HuH-7 (cell line): ENCODE measurements around the gene TPST2.
A peak's percentile ranks its signal among the peaks of the same experiment; 100 is the strongest.
"Not testable (repeated sequence)": the region's sequence is repeated elsewhere in the genome, so short reads cannot be mapped to it uniquely, and the experiment has no call there.

Experiments
- DNase-seq: peaks from one replicate; pipeline ENCODE4 v3.0.0; 2011; ENCODE audit warnings: low spot score

The TPST2 gene

DNA sequence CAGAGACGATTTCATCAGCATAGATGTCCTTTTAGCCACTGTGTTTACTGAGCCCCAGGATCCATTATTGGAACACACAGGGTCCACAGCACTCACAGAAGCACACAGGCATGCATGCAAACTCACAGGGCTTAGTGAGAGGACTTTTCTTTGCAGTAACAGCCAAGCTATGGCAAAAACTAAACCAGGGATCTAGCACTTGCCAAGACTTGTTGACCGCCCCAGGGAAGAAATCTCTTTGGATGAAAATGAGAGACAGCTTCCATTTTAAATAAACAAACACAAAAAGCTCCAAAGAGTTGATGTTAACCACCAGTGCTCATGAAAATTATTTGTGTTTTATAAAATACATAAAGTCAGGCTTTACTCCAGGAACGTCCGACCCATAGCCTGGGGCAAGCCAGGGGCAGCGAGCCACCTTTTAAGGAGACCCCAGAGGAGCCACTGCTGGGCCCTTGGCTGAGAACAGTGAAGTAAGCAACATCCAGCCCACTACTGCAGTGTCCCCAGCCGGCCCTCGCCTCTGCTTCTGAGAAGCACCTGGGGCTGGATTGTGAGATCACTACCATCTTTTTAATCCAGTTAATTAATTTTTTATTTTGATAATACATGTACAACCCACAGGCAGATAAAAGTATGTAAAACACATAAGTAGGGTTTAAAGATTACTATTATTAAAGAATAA lies 55.6 kb downstream of the TPST2 start:
- DNase-seq: no peak

DNA sequence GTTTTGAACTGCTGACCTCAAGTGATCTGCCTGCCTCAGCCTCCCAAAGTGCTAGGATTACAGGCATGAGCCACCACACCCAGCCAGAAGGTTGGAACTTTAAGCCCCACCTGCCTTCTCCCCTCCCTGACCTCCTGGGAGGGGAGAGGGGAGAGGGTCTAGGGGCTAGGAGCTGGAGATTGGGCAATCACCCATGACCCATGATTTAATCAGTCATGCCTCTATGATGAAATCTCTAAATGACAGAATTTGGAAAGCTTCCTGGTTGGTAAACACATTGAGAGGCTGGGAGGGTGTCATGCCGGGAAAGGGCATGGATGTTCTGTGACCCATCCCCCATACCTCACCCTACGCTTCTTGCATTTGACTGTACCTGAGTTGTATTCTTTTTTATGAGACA lies 60.6 kb downstream of the TPST2 start:
- DNase-seq: peak; percentile 70

DNA sequence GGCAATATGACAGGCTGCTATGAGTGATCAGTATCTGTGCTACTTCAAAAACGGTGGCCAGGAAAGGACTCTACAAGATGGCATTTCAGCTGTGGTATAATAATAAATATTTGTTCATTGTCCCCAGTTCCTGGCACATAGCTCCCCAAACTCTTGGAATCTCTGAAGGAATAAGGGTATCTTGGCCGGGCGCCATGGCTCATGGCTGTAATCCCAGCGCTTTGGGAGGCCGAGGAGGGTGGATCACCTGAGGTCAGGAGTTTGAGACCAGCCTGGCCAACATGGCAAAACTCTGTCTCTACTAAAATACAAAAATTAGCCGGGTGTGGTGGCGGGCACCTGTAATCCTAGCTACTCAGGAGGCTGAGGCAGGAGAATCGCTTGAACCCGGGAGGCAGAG lies 61.4 kb downstream of the TPST2 start:
- not testable (repeated sequence) for DNase-seq

DNA sequence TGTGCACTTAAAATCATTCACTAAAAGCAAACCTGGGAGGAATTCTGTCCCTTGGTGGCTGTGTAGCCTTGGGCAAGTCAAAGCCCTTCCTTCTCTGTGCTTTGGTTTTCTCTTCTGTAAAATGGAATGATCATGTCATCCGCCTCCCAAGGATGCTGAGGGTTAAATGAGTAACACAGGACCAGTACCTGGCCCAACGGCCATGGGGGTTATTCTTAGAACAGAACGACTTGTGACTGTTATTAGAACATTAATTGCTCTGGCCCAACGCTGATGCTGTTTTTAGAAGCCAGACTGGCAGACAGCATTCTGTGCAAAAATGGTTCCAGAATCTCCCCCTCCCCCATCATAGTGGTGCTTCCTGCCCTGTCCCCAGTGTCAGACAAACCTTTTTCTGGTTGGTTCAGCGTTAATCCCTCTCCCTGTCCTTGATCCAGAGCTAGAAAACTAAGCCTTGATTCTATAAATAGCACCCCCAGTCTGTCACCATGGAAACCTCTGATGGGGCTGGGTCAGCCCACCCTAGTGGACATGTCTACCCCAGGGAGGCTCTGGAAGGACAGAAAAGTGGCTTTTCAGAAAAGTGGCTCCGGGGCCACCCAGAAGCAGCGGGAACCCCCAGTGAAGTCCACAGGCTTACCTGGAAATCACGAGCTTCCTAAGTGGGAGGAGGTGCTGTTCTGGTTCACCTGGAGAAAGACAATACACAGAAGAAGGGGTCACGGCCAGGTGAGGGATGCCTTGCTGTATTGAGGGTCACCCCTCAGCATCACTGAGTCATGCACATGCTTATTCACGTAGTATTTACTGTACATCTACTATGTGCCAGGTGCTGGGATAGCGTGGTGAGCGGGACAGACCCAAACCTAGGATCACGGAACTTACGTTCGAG lies 62.1 kb downstream of the TPST2 start:
- no peak for DNase-seq

DNA sequence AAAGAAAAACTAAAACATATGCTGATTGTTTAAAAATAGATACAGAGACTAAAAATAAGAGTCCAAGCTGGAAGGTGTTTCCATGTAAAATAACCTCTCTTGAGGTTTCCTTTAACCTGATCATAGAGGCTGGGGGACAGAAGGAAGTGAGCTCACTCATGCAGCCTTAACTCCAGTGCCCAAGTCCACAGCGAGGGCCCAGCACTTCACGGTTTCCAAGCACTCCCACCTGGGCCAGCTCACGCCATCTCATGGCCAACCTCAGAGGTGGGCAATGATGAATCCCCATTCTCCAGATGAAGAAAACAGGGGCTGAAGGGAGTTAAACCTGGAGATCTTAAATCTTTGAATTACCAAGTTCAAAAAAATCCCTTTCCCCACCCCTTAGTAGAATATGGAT lies 62.8 kb downstream of the TPST2 start:
- DNase-seq: no peak

DNA sequence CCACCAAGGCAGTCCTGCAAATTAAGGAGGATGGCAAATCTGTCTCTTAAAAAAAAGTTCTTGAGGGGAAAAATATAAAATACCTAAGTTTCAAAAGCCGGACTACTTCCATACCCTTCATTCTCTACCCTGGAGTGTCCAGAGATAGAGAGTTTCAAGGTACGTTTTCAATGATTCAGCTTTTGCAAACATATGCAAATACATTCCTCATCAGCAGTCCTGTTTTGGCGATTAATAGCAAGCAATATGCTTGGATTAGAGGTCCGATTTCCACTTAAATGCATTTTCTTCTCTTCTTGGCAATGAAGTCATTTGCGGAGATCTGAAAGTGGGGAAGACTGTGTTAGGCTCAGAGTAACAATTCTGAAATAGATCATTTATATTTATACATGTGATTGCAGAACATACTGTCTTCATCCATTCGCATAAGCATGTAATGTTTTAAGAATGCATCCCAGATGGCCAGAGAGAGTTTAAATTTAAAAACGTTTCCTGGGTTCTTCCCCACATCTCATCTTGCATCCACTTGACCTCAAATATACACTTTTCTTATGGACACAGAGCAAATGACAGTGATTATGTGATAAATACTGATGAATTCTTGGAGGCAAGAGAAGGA lies 63.9 kb downstream of the TPST2 start:
- DNase-seq: no peak

DNA sequence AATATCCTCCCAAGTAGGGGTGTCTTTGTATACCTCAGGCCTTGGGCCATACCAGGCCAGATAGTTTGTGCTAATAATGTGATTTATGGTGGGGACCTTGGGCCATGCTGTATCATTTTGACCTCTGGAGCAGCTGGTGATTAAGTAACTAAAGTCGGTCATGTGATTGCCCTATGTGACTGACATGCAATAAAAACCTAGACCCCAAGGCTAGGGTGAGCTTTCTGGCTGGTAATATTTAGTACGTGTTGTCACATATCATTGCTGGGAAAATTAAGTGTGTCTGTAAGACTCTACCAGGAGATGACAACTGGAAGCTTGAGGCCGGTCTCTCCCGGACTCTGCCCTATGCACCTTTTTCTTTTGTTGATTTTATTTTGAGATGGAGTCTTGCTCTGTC lies 65.1 kb downstream of the TPST2 start:
- peak; percentile 58 for DNase-seq

DNA sequence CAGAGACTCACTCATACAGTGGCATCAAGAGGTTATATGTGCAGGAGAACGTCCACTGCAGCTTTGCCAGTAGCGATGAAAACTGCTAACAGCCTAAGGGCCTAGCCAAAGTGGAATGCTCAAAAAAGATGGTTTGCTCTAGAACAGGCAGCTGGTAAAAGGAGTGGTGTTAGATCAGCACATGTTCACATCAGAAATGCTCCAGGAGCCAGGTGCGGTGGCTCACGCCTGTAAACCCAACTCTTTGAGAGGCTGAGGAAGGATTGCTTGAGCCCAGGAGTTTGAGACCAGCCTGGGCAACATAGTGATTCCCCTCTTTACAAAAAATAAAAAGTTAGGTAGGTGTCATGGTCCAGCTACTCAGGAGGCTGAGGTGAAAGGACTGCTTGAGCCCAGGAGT lies 67.3 kb downstream of the TPST2 start:
- no peak for DNase-seq

DNA sequence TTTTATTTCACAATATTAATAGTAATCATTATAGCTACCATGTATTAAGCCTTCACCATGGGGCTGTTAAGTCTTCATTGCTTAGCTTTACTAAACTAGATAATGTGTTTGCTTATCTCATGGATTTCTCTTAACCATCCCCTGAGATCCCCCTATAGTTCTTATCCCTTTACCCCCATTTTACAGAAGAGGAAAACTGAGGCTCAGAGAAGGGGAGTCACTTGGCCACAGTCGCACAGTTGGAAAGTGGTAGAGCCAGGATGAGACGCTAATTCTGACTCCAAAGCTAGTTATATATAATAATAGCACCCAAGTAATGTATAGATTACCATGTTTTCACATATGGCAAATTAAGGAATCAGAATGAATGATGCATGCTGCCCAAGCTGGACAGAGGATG lies 67.9 kb downstream of the TPST2 start:
- no peak for DNase-seq

DNA sequence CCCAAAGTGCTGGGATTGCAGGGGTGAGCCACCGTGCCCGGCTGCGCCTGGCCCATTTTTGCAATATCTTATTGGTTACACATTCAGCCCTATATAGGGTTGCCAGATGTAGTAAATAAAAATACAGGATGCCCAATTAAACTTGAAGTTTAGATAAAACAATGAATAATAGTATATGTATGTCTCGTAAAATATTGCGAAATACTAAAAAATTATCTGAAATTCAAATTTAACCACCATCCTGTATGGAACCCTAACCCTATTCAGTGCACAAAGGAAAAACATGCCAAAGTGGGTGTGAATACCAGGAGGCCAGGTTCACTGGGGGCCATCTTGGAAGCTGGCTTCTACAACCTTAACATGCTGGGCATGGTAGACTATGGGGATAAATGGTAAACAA lies 72.5 kb downstream of the TPST2 start:
- no peak for DNase-seq

DNA sequence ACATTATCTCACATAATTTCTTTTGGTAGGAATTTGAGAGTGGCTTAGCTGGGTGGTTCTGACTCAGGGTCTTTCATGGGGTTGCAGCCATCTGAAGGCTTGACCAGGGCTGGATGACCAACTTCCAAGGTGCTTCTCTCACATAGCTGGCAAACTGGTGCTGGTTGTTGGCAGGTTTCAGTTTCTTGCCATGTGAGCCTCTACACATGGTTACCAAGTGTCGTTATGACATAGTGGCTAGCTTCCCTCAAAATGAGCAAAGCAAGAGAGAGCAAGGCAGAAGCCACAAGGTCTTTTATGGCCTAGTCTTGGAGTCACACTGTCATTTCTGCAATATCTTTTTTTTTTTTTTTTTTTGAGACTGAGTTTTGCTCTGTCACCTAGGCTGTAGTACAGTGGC lies 73.4 kb downstream of the TPST2 start:
- DNase-seq: no peak

DNA sequence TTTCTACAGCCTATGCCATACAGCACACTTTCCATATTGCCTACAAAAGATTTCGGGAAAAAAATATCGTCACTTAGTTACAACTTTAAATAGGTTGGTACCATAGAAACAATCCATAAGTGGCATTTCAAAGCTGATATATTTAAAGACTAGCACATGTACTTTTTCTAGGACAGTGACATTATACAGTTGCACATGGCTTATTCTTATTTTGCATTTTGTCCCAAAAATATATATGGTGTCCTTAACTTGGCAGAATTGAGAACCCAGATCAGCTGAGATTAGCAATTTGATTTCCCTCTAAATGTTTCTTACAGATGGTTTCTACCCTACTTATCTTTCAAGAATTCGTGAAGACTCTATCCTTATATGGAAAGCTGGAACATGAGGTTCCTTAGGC lies 74.0 kb downstream of the TPST2 start:
- DNase-seq: no peak

DNA sequence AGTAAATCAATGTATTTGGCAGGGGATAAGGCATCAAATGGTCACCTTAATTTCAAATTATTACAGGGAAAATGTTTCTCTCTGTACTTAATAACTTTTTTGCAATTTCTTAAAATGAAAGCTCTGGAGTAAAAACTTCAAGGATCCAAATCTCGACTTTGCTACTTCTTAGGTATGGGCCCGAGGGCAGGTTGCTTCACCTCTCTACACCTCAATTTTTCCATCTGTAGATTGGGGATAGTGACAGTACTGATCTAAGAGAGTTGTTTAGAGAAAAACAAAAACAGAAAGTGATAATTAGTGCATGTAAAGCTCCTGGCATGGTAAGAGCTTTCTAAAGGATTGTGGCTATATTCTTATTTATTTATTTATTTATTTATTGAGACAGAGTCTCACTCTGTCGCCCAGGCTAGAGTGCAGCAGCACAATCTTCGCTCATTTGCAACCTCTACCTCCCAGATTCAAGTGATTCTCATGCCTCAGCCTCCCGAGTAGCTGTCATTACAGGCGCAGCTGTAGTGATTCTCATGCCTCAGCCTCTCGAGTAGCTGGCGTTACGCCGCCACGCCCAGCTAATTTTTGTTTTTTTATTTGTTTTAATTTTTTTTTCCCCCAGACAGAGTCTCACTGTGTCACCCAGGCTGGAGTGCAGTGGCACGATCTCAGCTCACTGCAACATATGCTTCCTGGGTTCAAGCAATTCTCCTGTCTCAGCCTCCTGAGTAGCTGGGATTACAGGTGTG lies 75.3 kb downstream of the TPST2 start:
- no peak for DNase-seq

DNA sequence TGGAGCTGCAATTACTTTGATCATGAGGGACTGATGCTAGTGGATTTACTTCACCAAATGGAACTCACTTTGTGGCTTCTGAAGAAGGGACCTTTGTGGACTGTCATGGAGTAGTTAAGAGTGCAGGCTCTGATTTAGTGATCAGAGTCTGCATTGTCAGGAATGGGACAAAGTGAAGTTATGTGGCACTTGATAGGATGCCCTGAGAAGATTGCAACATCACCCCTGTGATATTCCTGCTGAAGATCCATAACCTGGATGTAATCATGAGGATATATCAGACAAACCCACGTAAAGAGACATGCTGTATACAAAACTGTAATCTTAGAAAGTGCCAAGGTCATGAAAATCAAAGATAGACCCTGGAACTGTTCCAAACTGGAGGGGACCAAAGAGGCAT lies 76.1 kb downstream of the TPST2 start:
- no peak for DNase-seq

DNA sequence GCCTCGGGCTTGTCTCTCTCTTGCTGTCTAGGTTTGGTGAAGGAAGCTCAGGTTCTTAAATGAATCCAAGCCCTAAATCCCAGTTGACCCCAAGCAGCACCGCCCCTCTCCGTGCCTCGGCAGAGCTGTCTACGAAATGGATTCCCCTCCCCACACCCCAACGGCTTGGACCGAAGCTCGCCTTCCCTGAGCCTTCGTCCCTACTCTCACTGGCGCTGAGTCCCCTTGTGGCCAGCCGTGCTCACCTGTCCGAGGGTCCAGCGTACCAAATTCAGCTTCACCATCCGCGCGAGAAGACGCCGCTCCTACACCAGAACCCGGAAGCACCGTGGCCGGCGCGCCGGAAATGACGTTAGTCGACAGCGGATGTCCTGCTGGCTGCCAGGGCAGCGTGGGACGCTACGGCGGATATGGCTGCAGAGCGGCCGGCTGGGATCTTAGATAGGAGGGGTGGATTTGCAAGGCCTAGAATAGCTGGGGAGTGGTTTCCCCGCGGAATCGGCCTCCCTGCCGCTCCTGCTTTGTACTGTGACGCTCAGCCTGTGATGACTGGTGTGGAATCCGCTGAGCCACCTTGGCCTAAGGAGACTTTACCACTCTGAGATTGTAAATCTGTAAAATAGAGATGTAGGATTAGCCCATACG lies 77.7 kb downstream of the TPST2 start, which contains the start of gene TFIP11:
TFIP11 (minus strand) TSS at position 325 of the 645 bp plus-strand sequence. CDS start 2,201 bp downstream, outside the sequence.
- peak; percentile 91 for DNase-seq

DNA sequence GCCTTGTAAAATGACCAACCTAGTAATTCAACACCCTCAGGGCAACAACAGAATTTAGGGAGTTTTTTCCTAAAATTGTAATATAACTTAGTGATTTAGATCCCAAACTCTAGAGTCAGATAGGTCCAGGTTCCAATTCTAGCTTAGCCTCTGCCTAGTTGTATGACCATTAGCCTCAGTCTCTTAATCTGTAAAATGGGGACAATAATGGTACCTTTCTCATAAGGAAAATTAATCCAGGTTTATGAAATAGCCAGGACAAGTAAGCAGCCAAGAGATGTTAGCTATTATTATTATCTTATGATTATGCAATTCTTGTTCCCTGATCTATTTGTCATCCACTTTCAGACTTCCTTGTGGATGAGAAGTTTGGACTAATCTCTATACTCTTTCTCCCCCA lies 81.8 kb downstream of the TPST2 start:
- no peak for DNase-seq

DNA sequence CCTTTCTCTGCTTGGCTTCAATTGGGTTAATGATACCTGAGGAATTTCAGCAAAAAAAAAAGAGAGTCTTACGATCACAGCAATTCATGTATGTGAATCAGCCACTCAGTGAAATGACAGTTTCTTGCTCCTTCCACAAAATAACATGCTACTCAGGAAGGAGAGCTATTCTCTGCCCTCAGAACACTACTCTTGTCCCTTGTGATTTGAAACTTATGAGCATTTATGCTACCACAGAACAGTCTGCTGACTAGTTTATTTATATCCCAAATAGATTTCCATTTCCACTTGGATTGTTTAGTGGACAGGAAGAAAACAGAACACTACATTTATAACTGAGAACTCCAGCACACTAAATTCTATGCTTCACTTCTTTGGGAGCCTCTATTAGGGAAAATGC lies 86.2 kb downstream of the TPST2 start:
- no peak for DNase-seq

DNA sequence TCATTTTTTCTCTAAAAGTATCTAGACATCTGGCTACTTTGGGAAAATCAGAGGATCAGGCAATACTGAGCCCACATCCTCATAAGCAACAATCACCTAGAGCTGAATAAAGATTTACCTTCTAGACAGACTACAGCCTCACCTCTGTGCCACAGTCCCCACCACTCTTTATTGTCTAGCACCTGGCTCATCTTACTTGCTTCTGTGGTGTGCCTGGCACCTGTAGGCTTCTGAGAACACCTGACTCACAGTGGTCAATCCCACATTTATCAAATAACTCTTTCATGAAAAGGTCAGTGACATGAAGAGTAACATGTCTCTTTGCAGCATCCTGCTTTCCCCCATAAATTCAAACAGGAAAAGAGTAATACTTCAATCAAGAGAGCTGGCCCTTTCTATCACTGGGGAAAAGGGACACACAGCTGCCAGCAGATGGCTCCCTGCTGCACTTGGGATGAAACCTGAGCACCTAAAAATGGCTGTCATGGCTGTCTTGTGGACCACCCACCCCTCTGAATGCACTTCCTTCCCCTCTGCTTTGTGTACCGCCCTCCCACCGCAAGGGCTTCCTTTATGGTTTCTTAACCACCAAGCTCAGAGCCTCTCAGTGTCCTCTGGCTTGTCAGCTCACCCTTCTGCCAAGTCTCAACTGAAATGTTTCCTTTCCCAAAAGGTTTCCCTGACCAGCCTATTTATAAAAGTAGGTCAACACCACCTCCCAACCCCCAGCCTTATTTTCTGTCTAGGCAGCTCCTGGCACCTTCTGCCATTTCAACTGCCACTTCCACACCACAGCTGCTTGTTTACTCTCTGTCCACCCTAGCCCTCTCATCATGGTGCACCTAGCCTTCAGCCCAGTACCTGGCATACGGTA lies 87.0 kb downstream of the TPST2 start:
- peak; percentile 38 for DNase-seq

DNA sequence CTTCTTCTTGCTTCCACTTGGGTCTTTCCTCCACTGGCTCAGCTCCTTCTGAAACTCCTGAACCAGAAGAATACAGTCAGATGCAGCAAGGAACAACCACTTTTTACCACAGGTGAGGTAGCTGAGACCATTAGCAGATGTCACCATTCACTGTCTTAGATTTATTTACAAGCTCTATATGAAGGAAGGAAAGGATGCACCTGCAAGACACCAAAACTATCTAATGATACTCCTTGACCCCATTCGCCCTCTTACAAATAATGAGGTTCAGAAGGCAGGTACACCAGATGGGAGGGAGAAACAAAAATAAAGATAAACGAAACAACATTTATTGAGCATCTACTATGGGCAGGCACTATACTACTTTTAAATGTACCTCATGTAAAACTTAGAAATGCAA lies 87.9 kb downstream of the TPST2 start:
- DNase-seq: no peak

DNA sequence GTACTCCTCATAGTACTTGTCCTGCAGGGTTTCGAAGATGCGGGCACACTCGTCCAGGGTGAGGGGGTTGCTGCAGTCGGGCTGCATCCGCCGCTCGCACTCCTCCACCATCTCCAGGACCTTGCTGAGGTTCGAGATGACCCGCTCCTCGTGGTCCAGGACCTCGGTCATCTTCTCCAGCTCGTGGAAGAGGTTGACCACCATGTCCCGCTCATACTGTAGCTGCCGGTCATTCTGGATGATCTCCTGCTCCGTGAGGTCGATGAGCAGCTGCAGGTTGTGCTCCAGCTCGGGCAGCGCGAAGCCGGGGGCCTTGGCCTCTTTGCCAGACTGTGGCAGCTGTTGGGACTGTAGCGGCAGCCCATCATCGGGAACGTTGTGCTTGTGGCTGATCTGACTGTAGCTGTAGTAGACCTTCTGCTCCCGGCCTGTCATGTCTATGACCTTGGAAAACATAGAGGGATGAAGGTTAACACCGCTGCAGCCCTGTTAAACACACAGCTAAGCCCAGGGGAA lies 90.7 kb downstream of the TPST2 start:
- DNase-seq: no peak

DNA sequence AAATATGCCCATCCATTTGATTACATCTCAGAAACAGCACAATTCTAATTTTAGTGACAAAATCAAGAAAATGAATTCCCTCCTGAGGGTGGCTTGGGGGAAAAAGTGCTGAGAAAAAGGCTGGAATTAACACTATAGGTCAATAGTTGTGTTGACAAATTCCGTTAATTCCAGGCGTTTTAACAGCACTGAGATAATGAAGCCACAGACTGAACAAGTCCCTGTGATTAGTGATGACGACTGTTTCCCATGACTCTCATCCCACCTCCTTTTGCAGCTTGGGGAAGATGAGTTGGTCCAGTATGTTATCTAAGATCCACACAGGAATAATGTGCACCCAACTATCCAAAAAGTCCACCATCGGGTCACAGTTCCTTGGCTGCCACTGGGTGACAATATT lies 93.5 kb downstream of the TPST2 start:
- DNase-seq: no peak
